ENCODE measurements around the gene INHBB.
"Not testable (repeated sequence)": the region's sequence is repeated elsewhere in the genome, so short reads cannot be mapped to it uniquely, and the experiment has no call there.

Gene INHBB

GRCh38 chr2:120383631-120384340, 37.9 kb downstream of the INHBB start:
- DNase-seq: no peak

GRCh38 chr2:120384486-120385354, 38.8 kb downstream of the INHBB start:
- no peak for DNase-seq

GRCh38 chr2:120385355-120386127, 39.6 kb downstream of the INHBB start:
- no peak for DNase-seq

- DNase-seq: no peak
These were observed 42.5 kb downstream of the INHBB start for GRCh38 chr2:120388222-120389035.

- DNase-seq: no peak
These were observed 43.1 kb downstream of the INHBB start for GRCh38 chr2:120389036-120389391.

- DNase-seq: no peak
These were observed 44.6 kb downstream of the INHBB start for GRCh38 chr2:120390381-120391055.

GRCh38 chr2:120391382-120391781, 45.4 kb downstream of the INHBB start:
- DNase-seq: not testable (repeated sequence)

- DNase-seq: no peak
These were observed 46.2 kb downstream of the INHBB start for GRCh38 chr2:120391911-120392665.

GRCh38 chr2:120392923-120393322, 47.0 kb downstream of the INHBB start:
- no peak for DNase-seq

GRCh38 chr2:120393456-120393855, 47.5 kb downstream of the INHBB start:
- DNase-seq: no peak

GRCh38 chr2:120394764-120395163, 48.8 kb downstream of the INHBB start:
- DNase-seq: no peak

GRCh38 chr2:120395221-120396012, 49.5 kb downstream of the INHBB start:
- DNase-seq: no peak

GRCh38 chr2:120396013-120396860, 50.3 kb downstream of the INHBB start:
- DNase-seq: no peak

GRCh38 chr2:120396861-120397811, 51.2 kb downstream of the INHBB start:
- no peak for DNase-seq

GRCh38 chr2:120398051-120398995, 52.4 kb downstream of the INHBB start:
- no peak for DNase-seq

- DNase-seq: no peak
These were observed 53.3 kb downstream of the INHBB start for GRCh38 chr2:120398996-120399888.
